IMR-90 (cell line): Measurements from ENCODE around the gene TNIP1.

Experiments
- CTCF ChIP-seq: conservative IDR thresholded peaks from 2 replicates; pipeline ENCODE4 v1.5.1; 2012; ENCODE audit warnings: mild to moderate bottlenecking, low read depth, low read length, improper control_type of control experiment
- FOS ChIP-seq: fragments of 150-350 bp; IDR thresholded peaks from 2 replicates; pipeline ENCODE4 v1.6.1; 2016; ENCODE audit warnings: low read depth, low read length
- MAFK ChIP-seq: IDR thresholded peaks from 2 replicates; pipeline ENCODE4 v1.6.1; 2012; ENCODE audit warnings: low read depth, low read length, improper control_type of control experiment
- POLR2A ChIP-seq: IDR thresholded peaks from 2 replicates; pipeline ENCODE4 v1.6.1; 2012; ENCODE audit warnings: mild to moderate bottlenecking, low read depth, low read length
- SMC3 ChIP-seq: fragments of 150-350 bp; IDR thresholded peaks from 2 replicates; pipeline ENCODE4 v1.6.1; 2016; ENCODE audit warnings: low read depth, mild to moderate bottlenecking, antibody characterized with exemption, low read length, moderate library complexity
- USF2 ChIP-seq: fragments of 150-350 bp; IDR thresholded peaks from 2 replicates; pipeline ENCODE4 v1.6.1; 2017; ENCODE audit warnings: mild to moderate bottlenecking, antibody characterized with exemption, low read length, low read depth

GRCh38 chr5:151077419-151077818, 3.4 kb downstream of the TNIP1 start:
- TF ChIP-seq CTCF: no peak
- no peak for TF ChIP-seq POLR2A
- no peak for TF ChIP-seq MAFK
- no peak for TF ChIP-seq USF2
- no peak for TF ChIP-seq SMC3
- TF ChIP-seq FOS: no peak
